NCI-H2227 (cell line): ENCODE results near the gene ALS2CL.
"Not testable (repeated sequence)": the region's sequence is repeated elsewhere in the genome, so short reads cannot be mapped to it uniquely, and the experiment has no call there.

ENCODE experiments used
- DNase-seq: peaks from one replicate; lab custom pipeline; 2025; ENCODE audit not compliant: unreplicated experiment; lab: John Stamatoyannopoulos, UW

ALS2CL gene

DNA sequence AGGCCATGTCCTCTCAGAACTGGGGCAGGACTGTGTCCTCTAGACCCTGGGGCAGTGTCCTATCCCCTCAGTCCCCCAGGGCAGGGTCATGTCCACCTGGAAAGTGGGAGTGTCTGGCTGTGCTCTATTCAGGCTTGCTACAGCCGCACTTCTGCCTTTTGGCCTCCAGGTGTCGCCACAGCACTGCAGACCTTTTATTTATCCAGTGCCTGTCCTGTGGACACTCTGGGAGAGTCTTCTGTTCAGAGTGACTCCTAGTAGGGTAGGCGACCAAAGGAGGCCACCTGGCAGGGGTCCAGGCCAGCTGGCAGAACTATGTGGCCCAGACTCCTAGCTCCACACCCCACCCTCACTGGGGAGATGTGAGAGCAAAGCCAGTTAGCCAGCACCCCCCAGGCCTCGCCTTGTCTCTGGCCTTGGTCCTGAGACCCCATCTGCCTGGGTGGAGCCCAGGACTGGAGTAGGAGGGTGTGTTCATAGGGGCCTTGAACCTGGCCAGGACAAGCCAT is 11.6 kb upstream of the ALS2CL start:
- peak; percentile 72 for DNase-seq

DNA sequence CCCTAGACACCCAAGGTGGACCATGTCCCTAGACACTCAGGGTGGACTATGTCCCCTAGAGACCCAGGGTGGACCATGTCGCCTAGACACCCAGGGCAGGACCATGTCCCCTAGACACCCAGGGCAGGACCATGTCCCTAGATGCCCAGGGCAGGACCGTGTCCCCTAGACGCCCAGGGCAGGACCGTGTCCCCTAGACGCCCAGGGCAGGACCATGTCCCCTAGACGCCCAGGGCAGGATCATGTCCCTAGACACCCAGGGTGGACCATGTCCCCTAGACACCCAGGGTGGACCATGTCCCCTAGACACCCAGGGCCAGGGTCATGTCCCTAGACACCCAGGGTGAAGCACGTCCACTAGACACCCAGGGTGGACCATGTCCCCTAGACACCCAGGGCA is 10.9 kb upstream of the ALS2CL start:
- DNase-seq, result not testable (repeated sequence)

GRCh38 chr3:46703013-46703520 is 9.6 kb upstream of the ALS2CL start:
- DNase-seq, result no peak

DNA sequence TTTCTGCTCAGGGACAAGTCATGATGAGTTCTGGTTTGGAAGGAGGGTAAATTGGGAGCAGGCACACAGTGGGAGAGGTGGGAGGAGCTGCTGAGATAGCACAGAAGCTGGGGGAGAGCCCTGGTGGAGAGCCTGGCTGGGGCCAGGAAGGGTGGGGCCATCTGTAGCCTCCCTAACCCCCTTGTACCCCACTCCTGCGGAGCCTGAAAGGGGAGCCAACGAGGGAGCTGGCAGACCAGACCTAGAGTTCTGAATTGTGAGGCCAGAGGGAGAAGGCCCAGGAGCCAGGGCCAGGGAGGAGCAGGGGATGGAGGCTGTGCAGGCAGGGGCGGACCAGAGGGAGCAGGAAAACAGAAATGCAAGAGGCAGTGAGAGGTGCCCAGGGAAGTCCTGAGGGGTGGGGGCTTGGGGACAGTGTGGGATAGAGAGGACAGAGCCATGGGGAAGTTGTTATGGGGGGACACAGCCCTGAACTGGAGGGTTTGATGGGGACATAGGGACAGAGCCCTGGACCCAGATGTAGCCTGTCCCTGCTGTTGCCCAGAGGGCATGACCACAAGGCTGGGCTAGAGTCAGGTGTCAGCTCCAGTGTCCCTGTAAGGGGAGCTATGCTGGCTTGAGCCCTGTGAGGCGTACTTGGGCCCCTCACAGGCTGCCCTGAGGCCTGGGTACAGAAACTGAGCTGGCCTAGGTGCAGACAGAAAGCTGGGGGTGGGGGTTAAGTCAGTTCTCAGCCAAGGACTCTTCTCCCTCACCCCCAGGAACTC is 8.9 kb upstream of the ALS2CL start:
- DNase-seq, result no peak

GRCh38 chr3:46701181-46701939 is 7.9 kb upstream of the ALS2CL start, which contains the start of gene TMIE:
Gene TMIE (plus strand): TSS chr3:46701392. CDS start chr3:46701488, 96 bp downstream.
- DNase-seq, result peak; percentile 43

DNA sequence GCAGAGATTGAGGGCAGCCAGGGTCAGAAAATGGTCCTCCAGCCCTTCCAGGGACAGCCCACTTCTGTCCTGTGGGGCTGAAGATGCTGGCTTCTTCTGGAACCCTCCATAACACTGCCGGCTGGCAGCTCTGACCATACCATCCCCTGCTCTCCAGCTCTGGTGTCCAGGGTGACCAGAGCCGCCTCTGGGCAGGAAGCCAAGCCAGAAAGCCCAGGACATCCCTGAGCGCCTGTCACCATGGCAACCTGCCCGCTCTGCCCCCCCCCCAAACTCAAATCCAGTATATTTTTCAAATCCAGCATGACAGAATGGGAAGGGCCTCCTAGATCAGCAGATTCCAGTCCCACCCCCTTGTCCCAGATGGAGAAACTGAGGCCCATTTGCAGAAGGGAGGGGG is 7.3 kb upstream of the ALS2CL start:
- peak; percentile 56 for DNase-seq

GRCh38 chr3:46699676-46700523 is 6.4 kb upstream of the ALS2CL start:
- DNase-seq, result no peak

DNA sequence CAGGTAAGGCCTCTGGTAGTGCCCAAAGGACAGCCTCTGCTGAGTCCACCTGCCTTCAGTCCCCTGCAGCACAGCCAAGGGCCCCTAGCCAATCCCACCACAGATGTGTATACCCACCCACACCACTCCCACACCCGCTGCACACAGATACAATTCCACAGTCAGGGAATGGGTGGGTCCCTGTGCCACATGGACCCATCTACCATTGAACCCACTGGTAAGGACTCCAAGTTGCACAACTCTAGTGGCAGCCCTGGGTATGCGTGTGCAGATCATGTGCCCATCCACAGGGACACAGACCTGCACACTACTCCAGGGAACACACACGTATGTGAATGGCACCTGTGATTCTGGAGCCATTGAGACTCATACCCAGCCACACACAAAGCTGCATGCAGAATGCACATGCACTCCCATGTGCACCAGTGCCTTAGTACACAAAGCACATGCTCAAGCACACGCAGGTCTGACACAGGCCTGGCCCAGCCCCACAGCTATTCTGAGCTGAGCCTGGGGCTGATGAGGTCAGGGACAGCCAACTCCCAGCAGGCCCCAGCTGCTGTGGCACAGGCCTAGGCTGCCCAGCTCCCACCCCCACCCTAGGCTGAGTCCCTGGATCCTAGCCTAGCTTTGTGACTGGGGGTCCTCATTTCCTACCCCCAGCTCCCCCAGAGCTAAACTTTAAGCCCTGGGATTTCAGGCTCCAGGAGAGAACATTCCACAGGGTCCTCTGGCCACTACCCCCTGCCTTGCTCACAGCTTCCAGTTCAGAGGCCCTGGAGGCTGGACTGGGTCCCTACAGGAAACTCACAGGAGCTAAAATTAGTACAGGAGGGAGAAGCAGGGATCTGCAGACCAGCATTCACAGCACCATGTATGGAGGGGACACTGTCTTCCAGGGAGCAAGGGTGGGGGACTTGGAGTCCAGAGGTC is 2.7 kb upstream of the ALS2CL start:
- no peak for DNase-seq

DNA sequence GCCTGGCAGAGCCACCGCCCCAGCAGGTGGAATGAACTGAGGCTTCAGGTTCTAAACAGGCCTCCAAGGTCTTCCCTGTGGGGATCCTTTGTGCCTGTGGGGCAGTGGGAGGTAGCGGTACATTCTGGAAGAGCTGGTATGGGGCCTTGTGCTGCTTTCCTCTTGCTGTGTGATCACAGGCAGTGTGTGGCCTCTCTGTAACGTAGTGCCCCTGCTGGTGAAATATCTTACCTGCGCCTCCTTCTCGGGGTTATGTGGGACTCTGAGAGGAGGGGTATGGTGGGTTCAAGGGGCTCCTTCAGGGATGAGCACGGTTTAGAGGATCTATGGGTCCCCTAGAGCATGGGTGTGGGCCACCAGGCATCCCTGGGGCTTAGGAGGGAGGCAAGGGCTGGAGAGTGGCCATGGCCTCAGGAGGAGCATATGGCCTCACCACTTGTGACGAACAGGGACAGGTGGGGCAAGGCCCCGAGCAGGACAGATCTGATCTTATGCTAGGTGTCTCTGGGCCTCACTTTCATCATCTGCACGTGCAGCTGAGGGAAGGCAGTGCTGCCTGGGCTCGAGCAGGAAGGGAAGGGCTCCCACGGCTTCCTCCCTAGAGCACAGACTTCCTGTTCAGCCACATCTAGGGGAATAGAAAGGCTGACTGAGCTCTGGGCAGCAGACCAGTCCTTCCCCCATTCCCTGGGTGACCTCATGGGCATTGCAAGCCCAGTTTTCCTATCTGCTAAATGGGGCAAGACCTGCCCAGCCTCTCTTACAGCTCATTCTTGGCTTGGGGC is 1.9 kb upstream of the ALS2CL start:
- DNase-seq, result no peak

- DNase-seq, result no peak
These were observed 1.0 kb upstream of the ALS2CL start for GRCh38 chr3:46694520-46694919.

DNA sequence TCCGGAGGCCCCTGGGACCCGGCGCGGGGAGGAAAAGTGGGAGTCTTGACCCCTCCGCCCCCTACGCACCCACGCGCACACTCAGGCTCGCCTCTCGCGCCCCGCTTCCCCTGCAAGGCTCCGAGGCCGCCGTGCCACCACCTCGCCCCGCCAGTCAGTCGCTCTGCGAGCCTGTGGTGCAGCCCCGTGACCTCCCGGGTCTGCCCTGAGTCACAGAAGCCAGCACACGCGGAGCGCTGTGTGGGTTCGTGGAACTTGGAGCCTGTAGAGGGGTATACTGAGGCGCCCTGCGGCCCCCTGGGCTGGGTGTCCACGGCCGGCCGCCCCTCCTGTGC is 380 bp upstream of the ALS2CL start:
- DNase-seq, result no peak

- DNase-seq, result no peak
These were observed 901 bp downstream of the ALS2CL start for GRCh38 chr3:46692566-46692990.

DNA sequence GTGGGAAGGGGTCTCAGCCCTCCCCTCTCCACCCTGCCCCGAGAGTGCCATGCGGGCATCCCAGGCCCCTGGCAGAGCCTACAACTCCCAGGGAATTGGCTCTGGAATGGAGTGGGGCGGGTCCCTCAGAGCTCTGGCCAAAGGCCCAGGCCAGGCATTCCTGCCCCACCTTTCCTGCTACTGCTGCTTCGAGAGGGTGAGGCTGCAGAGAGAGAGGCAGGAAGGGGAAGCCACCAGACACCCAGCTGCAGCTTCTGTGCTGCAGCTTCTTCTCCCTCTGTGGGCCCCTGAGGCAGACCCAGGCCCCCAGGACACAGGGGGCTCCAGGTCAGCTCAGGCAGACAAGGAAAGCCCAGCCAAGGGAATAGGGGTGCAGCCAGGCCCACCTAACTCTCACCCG is 2.7 kb downstream of the ALS2CL start:
- no peak for DNase-seq

- DNase-seq, result no peak
These were observed 8.0 kb downstream of the ALS2CL start for GRCh38 chr3:46685446-46685845.

DNA sequence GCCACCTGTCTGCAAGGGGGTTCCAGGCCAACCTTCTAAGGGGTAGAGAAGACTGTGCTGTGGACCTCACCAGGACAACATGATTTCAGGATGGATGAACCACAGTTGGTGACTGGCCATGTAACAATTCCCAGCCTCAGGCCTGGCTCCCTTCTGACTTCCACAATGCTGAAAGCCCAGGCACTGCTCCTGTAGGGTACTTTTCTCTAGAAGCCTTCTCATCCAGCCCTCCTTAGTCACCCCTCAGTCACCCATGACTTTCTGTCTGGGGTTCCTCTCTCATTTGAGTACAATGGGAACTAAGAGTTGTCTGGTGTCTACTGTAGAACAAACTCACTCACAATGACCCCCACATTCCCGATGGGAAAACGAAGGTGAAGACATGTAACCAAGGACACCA is 8.6 kb downstream of the ALS2CL start:
- DNase-seq, result no peak

GRCh38 chr3:46682974-46683373 is 10.5 kb downstream of the ALS2CL start:
- no peak for DNase-seq

GRCh38 chr3:46681856-46682540 is 11.5 kb downstream of the ALS2CL start:
- no peak for DNase-seq

GRCh38 chr3:46681387-46681786 is 12.1 kb downstream of the ALS2CL start:
- no peak for DNase-seq
